Stimulated activated CD8-positive, alpha-beta memory T cell treated with anti-CD3 and anti-CD28 coated beads, Interleukin-12 subunit alpha, Interleukin-12 subunit beta, amount 100 ng/mL, for 24 hours (primary cell): Measurements from ENCODE around the gene GCK.
A peak's percentile ranks its signal among the peaks of the same experiment; 100 is the strongest.
"Not testable (repeated sequence)": the region's sequence is repeated elsewhere in the genome, so short reads cannot be mapped to it uniquely, and the experiment has no call there.

Experiments used
- DNase-seq: peaks from one replicate; pipeline ENCODE4 v3.0.0-alpha.2; 2020; ENCODE audit errors: extremely low read depth

GCK gene

GRCh38 chr7:44201813-44202212, 12.6 kb upstream of the GCK start:
- no peak for DNase-seq

GRCh38 chr7:44200699-44201461, 11.6 kb upstream of the GCK start, which contains the start of gene YKT6:
TSS of gene YKT6 (plus strand) at chr7:44200978. CDS start at chr7:44201136, 158 bp downstream.
- peak; percentile 89 for DNase-seq

- not testable (repeated sequence) for DNase-seq
These were observed 10.9 kb upstream of the GCK start for GRCh38 chr7:44200163-44200562.

- no peak for DNase-seq
These were observed 8.2 kb upstream of the GCK start for GRCh38 chr7:44197474-44197873.

GRCh38 chr7:44196450-44196872, 7.2 kb upstream of the GCK start:
- DNase-seq: no peak

GRCh38 chr7:44195889-44196288, 6.7 kb upstream of the GCK start:
- no peak for DNase-seq

- DNase-seq: no peak
These were observed 5.4 kb upstream of the GCK start for GRCh38 chr7:44194562-44195145.

- DNase-seq: no peak
These were observed 4.8 kb upstream of the GCK start for GRCh38 chr7:44194069-44194468.

- no peak for DNase-seq
These were observed 4.0 kb upstream of the GCK start for GRCh38 chr7:44193011-44193802.

GRCh38 chr7:44191171-44191570, 1.9 kb upstream of the GCK start:
- no peak for DNase-seq

GRCh38 chr7:44189993-44190872, 994 bp upstream of the GCK start:
- DNase-seq: no peak

- no peak for DNase-seq
These were observed 586 bp downstream of the GCK start for GRCh38 chr7:44188480-44189225.

- DNase-seq: no peak
These were observed 1.4 kb downstream of the GCK start for GRCh38 chr7:44187636-44188416.

GRCh38 chr7:44186736-44187135, 2.5 kb downstream of the GCK start:
- DNase-seq: no peak

- no peak for DNase-seq
These were observed 3.5 kb downstream of the GCK start for GRCh38 chr7:44185729-44186128.

GRCh38 chr7:44184873-44185446, 4.3 kb downstream of the GCK start:
- no peak for DNase-seq

- no peak for DNase-seq
These were observed 4.9 kb downstream of the GCK start for GRCh38 chr7:44184206-44184872.

- no peak for DNase-seq
These were observed 5.9 kb downstream of the GCK start for GRCh38 chr7:44183386-44183785.

- no peak for DNase-seq
These were observed 6.4 kb downstream of the GCK start for GRCh38 chr7:44182827-44183226.
